Stimulated activated CD4-positive, alpha-beta T cell treated with anti-CD3 and anti-CD28 coated beads, Interleukin-2, amount 100 ng/mL, for 4 hours (primary cell): ENCODE measurements around the gene TBL1XR1.

Experiments
- DNase-seq: peaks from one replicate; pipeline ENCODE4 v3.0.0-alpha.2; 2020; ENCODE audit warnings: low read depth

Gene TBL1XR1

DNA sequence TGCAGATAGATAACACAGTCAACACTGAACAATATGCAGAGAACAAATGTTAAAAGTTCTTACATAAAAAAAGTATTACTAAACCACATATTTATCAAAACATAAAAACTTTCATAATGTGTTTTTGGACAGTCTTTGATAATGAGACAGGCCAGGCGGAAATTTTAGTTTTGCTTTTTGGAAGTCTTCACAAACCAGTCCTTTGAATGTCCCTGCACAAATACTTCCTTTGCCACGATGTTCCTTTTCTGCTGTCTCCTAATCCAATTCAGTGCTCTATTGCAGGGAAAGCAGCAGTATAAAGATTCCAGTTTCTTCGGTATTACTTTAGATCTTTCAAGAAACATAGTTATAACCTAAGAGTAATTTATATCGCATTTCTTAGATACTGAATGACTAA lies 135.9 kb downstream of the TBL1XR1 start:
- DNase-seq, result no peak

- DNase-seq, result no peak
Observed at GRCh38 chr3:177060492-177060891, 136.8 kb downstream of the TBL1XR1 start.

- no peak for DNase-seq
Observed at GRCh38 chr3:177058648-177059047, 138.6 kb downstream of the TBL1XR1 start.

- peak; percentile 7 for DNase-seq
Observed at GRCh38 chr3:177057768-177058167, 139.5 kb downstream of the TBL1XR1 start.

DNA sequence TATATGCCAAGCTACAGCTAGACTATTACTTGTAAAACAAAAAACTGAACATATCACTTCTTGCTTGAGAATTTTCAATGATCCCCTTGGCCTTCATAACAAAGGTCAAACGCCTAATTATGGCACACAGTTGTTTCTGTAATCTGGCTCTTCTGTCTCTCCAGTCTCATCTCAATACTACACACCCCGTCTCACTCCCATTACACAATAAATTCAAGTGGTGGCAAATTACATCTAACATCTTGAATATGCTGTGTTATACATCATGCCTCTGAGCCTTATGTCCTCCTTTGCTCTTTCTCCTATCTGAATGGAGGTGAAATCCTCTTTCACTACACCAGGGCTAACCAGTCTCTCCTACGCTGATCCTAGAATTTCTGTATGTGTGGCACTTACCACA lies 140.4 kb downstream of the TBL1XR1 start:
- no peak for DNase-seq

GRCh38 chr3:177055605-177056571 lies 141.4 kb downstream of the TBL1XR1 start:
- no peak for DNase-seq

DNA sequence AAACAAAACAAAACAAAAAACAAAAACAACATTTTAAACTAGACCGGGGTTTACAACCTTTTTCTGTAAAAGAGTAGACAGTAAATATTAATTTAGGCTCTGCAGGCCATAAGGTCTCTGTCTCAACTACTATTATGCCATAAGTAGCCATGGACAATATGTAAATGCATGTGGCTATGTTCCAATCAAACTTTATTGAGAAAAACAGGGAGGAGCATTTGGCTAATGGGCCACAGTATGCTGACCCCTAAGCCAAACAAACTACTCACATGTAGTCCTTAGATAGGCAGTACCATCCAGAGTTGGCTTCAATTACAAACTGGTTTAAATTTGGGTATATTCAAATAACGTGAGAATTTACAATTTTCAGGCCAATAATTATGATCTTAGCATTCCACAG lies 144.2 kb downstream of the TBL1XR1 start:
- DNase-seq, result no peak

GRCh38 chr3:177051411-177051810 lies 145.9 kb downstream of the TBL1XR1 start:
- DNase-seq, result no peak

DNA sequence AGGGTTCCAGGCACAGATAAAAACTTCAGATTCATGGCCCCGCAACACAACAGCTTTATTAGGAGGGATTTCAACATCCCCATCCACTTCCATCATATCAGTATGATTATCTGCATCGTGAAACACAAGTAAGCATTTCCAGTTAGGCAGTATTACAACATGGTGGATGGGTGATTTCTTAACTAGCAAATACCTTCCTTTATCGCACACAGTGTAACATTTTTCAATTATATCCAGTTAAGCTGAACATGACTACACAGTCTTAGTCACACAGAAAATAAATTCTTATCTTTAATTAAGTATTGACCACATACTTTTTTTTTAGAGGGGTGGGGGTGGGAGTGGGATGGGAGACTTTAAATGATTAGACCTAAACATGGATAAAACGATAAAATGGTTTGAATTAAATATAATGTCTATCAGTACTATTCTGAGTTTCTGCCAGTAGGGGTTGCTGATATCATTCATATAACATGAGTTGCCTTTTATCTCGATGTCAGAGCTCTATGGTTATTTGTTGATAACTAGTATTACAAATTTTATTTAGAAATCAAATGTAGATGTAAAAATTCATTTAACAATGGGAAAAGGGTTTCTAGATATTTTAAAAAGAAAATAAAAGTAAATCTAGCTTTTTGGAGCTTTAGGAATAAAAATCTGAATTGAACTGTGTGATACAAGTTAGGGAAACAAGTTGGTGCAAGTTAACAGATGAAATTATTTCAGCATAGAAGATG lies 146.6 kb downstream of the TBL1XR1 start:
- DNase-seq, result no peak

DNA sequence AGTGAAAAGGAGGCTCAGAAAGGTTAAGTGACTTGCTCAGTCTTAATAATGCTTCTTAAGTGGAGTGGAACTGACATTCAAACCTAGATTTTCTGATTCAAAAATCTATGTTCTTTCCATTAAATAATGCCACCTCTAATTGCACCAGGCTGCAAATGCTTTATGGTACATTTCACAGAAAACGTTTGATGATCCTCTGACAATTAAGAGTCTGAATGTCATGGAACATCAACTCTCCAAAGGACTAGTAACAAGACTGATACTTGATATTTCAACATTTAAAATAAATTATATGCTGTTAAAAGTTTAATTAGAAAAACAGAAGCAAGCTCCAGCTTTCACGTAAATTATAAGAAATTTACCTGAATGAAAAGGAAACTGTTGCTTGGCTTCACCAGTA lies 151.5 kb downstream of the TBL1XR1 start:
- no peak for DNase-seq

DNA sequence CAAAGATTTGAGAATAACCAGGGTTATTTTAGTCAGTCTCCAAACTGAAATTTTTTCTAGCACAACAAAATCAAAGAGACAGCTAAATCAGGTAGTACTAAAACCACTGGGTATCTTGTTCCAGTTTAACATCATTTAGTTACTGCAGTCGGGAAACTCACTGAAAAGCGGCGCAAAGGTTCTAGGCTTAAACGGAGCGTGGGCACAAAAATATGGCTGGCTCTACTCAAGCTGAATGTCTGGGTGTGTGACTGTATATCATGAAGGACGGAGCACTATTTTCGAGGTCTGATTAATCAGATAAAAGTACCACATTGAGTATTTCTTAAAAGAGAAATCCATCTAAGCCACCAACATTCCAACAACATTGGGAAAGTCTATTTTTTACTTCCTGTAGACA lies 152.1 kb downstream of the TBL1XR1 start:
- DNase-seq, result no peak

DNA sequence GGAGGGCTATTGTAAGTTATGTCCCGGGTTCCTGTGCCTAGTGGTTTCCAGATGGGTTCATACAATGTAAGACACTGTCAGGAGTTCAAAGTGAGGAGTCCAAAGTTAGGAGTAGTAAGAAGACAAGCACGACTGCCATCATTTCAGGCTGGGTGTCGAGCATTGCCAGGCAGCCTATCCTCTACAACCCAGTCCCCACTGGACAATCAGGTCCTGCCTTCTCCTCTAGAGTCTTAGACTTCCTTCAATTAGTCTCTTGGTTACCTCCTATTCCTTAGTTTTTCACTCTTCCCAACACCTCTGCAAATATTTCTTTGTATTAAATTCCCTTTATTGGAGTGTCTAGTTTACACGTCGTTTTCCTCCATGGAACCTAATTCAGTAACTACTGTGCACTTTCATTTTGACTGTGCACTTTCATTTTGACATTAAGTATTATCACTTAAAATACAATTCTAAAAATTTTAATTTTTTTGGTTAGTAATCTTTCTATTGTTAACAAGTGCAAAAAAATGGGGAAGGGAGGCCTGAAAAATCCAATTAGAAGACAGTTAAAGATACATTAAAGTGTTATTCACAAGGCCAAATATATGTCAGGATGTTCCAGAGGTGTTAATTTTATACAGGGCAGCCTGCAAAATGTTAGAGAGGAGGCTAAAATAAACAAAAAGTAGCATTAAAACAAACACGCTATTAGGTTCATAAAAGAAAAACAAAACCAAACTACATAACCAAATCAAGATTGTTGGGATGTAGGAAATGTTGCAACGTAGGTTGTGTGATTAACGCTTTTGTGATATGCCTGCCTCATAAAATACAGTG lies 155.3 kb downstream of the TBL1XR1 start:
- DNase-seq, result no peak

DNA sequence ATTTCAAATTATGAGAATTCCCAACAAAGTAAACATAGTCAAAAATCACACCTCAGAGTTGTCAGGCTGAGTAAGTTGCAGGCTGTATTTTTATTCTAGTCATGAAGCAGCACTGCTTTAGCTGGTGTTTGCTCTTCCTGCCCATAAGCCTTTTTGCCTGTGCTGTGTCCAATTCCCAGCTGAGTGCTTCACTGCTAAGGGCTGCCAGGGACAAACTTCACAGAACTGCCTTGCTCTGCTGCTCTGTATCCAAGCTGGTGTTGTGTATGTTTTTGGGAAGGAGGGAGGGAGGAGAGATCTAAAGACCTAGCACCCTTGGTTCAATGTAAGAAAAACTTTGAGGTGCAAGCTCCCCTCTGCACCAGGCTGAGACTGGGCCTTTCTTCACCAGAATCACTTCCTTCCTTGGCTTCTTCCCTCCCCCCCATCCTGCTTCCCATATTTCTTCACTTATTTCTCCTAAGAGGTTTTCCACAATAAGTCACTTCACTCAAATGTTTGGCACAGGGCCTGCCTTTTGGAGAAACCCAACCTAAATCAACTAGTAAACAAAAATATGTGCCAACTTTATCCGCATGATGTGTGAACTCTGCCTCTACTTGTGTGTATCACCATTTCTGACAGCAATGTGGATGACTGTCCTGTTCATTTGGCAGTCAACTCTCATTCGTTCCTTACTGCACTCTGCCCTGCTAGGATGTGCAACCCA lies 156.1 kb downstream of the TBL1XR1 start:
- no peak for DNase-seq

DNA sequence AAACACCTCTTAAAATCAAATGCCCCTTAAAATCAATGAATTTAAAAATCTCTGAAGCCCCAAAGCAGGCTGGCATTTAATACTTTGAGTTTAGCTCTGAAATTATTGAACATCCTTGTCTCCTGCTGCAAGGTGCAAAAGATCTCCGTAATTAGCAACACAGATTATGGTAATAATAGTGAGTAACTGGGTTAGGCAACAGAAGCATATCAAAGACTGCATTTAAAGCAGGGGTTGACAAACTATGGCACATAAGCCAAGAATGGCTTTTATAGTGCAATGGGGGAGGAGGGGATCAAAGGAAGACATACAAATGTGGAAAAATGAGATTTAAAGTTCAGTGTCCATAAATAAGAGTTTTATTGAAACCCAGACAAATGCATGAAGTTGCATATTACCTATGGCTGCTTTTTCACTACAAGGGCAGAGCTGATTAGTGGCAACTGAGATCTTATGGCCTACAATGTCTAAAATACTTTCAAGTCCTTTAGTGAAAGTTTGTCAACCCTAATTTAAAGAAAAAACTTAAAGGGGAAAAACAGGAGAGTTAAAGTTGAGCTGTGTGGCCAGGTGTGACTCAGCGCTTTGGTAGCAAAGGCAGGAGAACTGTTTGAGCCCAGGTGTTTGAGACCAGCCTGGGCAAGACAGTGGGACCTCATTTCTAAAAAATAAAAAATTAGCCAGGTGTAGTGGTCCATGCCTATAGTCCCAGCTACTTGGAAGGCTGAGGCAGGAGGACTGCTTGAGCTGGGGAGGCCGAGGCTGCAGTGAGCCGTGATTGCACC lies 157.6 kb downstream of the TBL1XR1 start:
- DNase-seq, result no peak

DNA sequence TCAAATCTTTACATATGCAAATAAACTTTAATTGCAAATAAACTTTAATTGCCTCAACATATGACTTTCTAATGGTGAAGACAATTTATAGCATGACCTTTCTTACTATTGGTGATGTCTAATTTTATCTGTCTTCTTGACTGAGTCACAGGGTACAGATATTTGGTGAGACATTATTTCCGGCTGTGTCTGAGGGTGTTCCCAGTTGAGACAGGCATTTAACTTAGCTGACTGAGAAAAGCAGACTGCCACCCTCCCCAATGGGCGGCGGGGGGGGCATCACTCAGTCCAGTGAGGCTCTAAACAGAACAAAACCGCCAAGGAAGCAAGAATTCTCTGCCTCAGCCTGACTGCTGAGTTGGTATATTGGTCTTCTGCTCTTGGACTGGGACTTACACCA lies 160.0 kb downstream of the TBL1XR1 start:
- no peak for DNase-seq

DNA sequence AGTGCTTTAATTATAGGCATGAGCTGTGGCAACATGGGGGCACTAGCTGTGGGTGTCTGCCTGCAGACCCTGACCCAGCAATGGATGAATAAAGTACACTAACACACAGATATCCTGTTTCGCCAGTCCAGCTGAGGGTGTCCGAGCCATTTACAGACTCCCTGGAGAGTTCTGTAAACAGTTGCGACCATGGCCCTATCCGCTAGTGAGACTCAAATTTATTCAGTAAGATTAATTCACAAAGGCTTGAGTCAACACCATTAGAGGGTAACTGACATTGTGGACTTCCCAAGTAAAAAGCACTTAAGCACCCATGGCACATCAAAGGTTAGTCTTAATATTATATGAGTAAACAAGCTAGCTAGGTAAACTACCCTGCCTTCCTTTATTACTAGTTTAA lies 161.6 kb downstream of the TBL1XR1 start:
- no peak for DNase-seq

GRCh38 chr3:177034832-177035475 lies 162.3 kb downstream of the TBL1XR1 start:
- no peak for DNase-seq

- no peak for DNase-seq
Observed at GRCh38 chr3:177026505-177027277, 170.6 kb downstream of the TBL1XR1 start.

DNA sequence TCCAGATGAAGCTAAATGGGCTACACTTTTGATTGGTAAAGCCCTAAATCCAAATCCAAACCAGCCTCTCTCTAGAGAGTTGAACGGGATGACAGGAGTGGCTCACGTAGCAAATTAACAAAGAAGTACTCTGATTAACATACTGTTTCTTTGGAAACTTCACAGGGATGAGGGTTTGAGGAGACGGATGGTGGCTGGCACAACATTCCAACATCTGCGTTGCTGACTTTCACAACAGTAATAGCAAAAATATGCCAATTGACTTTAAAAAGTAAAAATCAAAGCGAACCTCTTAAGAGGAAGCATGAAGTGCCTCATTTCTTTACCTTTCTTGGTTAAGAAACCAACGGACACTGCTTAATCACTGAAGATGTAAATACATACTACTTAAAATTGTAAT lies 181.4 kb downstream of the TBL1XR1 start:
- no peak for DNase-seq
